AG09319 (cell line): ENCODE results near the gene MICAL2.

ENCODE experiments used
- DNase-seq: peaks from one replicate; pipeline ENCODE4 v3.0.0-alpha.2; 2010; ENCODE audit warnings: low read depth; ENCODE audit errors: extremely low read depth
- CTCF ChIP-seq: IDR thresholded peaks from 2 replicates; pipeline ENCODE4 v1.5.1; 2011; ENCODE audit warnings: low read depth, mild to moderate bottlenecking, inconsistent platforms, low read length, moderate library complexity

MICAL2 gene

GRCh38 chr11:12295943-12296342 lies 185.6 kb downstream of the MICAL2 start:
- no peak for DNase-seq
- TF ChIP-seq CTCF = no peak

GRCh38 chr11:12298610-12299009 lies 188.2 kb downstream of the MICAL2 start:
- no peak for TF ChIP-seq CTCF
- DNase-seq = no peak

GRCh38 chr11:12301379-12301778 lies 191.0 kb downstream of the MICAL2 start:
- no peak for DNase-seq
- no peak for TF ChIP-seq CTCF

- no peak for DNase-seq
- TF ChIP-seq CTCF = no peak
Measured at GRCh38 chr11:12303421-12304149, 193.2 kb downstream of the MICAL2 start.

GRCh38 chr11:12306830-12307229 lies 196.4 kb downstream of the MICAL2 start:
- DNase-seq = no peak
- no peak for TF ChIP-seq CTCF

GRCh38 chr11:12312132-12312531 lies 201.7 kb downstream of the MICAL2 start:
- no peak for TF ChIP-seq CTCF
- DNase-seq = no peak
